Erythroblast (primary cell): Measurements from ENCODE around the gene PCLO.

Source experiments
- GATA1 ChIP-seq: IDR thresholded peaks from 2 replicates; pipeline ENCODE4 v1.6.1; 2011; ENCODE audit warnings: low read depth, mild to moderate bottlenecking, control low read depth, low read length, moderate library complexity
- POLR2A ChIP-seq: IDR thresholded peaks from 2 replicates; pipeline ENCODE4 v1.6.1; 2011; ENCODE audit warnings: mild to moderate bottlenecking, low read length

- TF ChIP-seq POLR2A (no peak), GATA1 (no peak)
Measured at GRCh38 chr7:82741493-82741892, 421.2 kb downstream of the PCLO start.
